HUES6 (cell line): Measurements from ENCODE around the gene BICD1.
"Not testable (repeated sequence)": the region's sequence is repeated elsewhere in the genome, so short reads cannot be mapped to it uniquely, and the experiment has no call there.

Experiments used
- H3K27ac ChIP-seq: 2 replicates; pipeline ENCODE4 v1.7.0; 2013; ENCODE audit warnings: low read depth, mild to moderate bottlenecking, low read length, inconsistent platforms
- H3K27me3 ChIP-seq: 2 replicates; pipeline ENCODE4 v1.6.1; 2013; ENCODE audit warnings: low read length; ENCODE audit not compliant: control insufficient read depth, insufficient read depth
- H3K36me3 ChIP-seq: 2 replicates; pipeline ENCODE4 v1.6.1; 2013; ENCODE audit warnings: low read length; ENCODE audit not compliant: control insufficient read depth, insufficient read depth
- H3K4me1 ChIP-seq: 2 replicates; pipeline ENCODE4 v1.6.1; 2013; ENCODE audit warnings: low read length; ENCODE audit not compliant: control insufficient read depth, insufficient read depth
- H3K4me3 ChIP-seq: 2 replicates; pipeline ENCODE4 v1.5.1; 2013; ENCODE audit warnings: low read depth, low read length
- H3K9ac ChIP-seq: one replicate; pipeline ENCODE4 v1.6.1; 2013; ENCODE audit warnings: mild to moderate bottlenecking, low read length
- H3K9me3 ChIP-seq: 2 replicates; pipeline ENCODE4 v1.6.1; 2013; ENCODE audit warnings: low read depth, low read length; ENCODE audit not compliant: control insufficient read depth, insufficient read depth

The BICD1 gene

DNA sequence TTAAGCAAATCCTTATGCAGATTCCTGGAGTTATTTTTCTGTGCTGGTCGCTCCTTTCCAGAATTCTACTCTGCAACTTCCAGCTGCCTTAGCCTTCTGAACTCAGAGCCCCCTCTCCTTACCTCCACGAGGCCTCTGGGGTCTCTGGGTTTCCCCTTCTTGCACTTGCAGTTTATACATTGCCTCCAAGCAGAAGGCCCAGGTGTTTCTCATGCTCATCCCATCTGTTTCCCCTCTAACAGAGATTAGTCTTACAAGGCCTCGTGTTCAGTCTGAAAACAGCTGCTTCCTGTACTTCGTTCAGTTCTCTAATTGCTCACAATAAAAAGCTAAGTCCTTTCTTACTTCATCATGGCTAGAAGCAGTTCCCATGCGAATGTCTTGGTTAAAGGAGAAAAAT is 158.3 kb downstream of the BICD1 start:
- H3K36me3 ChIP-seq = no peaks in the 10 kb centered on the region
- no peaks in the 10 kb centered on the region for H3K4me1 ChIP-seq
- H3K9ac ChIP-seq = no peak overlapping the region
- H3K27me3 ChIP-seq = no peaks in the 10 kb centered on the region
- no peak overlapping the region for H3K4me3 ChIP-seq
- no peak overlapping the region for H3K27ac ChIP-seq
- H3K9me3 ChIP-seq = no peaks in the 10 kb centered on the region

DNA sequence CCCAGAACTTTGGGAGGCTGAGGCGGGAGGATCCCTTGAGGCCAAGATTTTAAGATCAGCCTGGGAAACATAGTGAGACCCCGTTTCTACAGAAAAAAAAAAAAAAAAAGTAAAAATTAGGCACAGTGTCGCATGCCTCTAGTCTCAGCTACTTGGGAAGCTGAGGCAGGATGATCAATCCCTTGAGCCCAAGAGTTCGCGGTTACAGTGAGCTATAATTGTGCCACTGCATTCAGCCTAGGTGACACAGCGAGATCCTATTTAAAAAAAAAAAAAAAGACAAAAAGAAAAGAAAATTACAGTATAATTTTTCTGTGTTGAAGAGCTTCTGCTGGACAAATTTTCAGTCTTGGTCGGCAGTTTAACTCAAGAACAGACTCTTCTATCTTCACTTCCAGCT is 158.8 kb downstream of the BICD1 start:
- no peak overlapping the region for H3K4me3 ChIP-seq
- H3K9me3 ChIP-seq = no peaks in the 10 kb centered on the region
- peaks cover under 1% of the 10 kb centered on the region; the same call in 1 of the 2 replicates for H3K4me1 ChIP-seq
- H3K36me3 ChIP-seq = no peaks in the 10 kb centered on the region
- no peak overlapping the region for H3K9ac ChIP-seq
- H3K27me3 ChIP-seq = no peaks in the 10 kb centered on the region
- no peak overlapping the region for H3K27ac ChIP-seq

DNA sequence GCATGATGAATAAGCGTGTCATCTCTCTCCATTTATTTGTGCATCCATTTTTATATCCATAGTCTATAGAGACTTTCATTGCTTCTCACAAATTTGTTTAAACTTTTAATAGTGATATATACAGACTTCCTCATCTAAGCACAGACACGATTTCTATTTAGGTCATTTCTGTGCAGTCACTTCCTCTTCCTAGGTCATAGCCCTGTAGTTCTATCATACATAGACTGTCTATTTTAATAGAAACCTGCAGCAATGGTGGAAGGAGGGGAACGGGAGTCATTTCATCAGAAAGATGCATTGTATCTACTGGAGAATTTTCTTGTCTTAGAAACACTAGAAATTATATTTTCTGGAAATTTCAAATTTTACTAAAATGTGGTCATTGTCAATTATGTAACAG is 159.3 kb downstream of the BICD1 start:
- Histone ChIP-seq H3K4me1 (peaks cover 6% of the 10 kb centered on the region), H3K4me3 (no peak overlapping the region), H3K27me3 (no peaks in the 10 kb centered on the region), H3K9ac (no peak overlapping the region), H3K9me3 (no peaks in the 10 kb centered on the region), H3K36me3 (no peaks in the 10 kb centered on the region), H3K27ac (no peak overlapping the region)

DNA sequence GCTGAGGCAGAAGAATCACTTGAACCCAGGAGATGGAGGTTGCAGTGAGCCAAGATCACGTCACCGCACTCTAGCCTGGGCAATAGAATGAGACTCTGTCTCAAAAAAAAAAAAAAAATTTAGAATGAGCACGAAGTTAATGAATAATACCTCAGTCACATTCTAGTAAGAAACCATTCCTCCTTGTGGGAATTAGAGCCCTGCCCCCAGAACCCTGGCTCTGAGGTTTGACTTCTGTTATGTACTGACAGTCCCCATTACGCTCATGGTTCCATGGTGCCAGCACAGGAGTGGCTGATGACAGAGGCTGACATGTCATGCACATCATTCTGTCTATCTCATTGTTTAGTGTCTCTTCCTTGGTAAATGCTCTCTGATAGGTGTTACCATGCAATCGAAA is 160.1 kb downstream of the BICD1 start:
- H3K27me3 ChIP-seq = no peaks in the 10 kb centered on the region
- H3K9me3 ChIP-seq = no peaks in the 10 kb centered on the region
- H3K36me3 ChIP-seq = no peaks in the 10 kb centered on the region
- no peak overlapping the region for H3K27ac ChIP-seq
- H3K4me1 ChIP-seq = peaks cover 14% of the 10 kb centered on the region
- no peak overlapping the region for H3K9ac ChIP-seq
- H3K4me3 ChIP-seq = no peak overlapping the region

GRCh38 chr12:32270818-32271710 is 164.4 kb downstream of the BICD1 start:
- peaks cover 22% of the 10 kb centered on the region for H3K4me1 ChIP-seq
- no peak overlapping the region for H3K4me3 ChIP-seq
- no peaks in the 10 kb centered on the region for H3K9me3 ChIP-seq
- peak overlapping the region; percentile 60 for H3K9ac ChIP-seq
- no peaks in the 10 kb centered on the region for H3K27me3 ChIP-seq
- no peaks in the 10 kb centered on the region for H3K36me3 ChIP-seq
- H3K27ac ChIP-seq = peak overlapping the region; percentile 49; the same call in 1 of the 2 replicates

DNA sequence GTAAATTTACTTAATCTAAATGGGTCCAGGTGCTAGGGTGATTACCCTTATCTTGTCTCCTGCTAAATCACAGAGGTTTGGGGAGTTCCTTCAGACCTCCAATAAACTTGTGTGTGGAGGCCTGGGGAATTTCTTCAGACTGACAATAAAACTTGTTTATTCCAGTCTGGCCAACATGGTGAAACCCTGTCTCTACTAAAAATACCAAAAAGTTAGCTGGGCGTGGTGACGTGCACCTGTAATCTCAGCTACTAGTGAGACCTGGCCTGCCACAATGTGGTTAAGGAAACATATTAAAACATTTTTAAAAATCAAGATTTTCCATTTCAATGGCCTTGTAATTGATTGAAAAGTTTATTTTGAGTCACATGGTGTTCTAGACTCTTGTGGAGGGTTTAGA is 165.8 kb downstream of the BICD1 start:
- Histone ChIP-seq H3K9ac (no peak overlapping the region), H3K27ac (no peak overlapping the region), H3K36me3 (no peaks in the 10 kb centered on the region), H3K9me3 (no peaks in the 10 kb centered on the region), H3K4me3 (no peak overlapping the region), H3K27me3 (no peaks in the 10 kb centered on the region), H3K4me1 (peaks cover 22% of the 10 kb centered on the region)

GRCh38 chr12:32273063-32273522 is 166.4 kb downstream of the BICD1 start:
- no peak overlapping the region; the same call in 1 of the 2 replicates for H3K27ac ChIP-seq
- no peaks in the 10 kb centered on the region for H3K27me3 ChIP-seq
- H3K9me3 ChIP-seq = no peaks in the 10 kb centered on the region
- no peak overlapping the region for H3K4me3 ChIP-seq
- H3K36me3 ChIP-seq = no peaks in the 10 kb centered on the region
- H3K4me1 ChIP-seq = peaks cover 22% of the 10 kb centered on the region
- peak overlapping the region; percentile 18 for H3K9ac ChIP-seq

- H3K4me3 ChIP-seq = no peak overlapping the region
- H3K9ac ChIP-seq = peak overlapping the region; percentile 18
- H3K27me3 ChIP-seq = no peaks in the 10 kb centered on the region
- no peak overlapping the region for H3K27ac ChIP-seq
- no peaks in the 10 kb centered on the region for H3K36me3 ChIP-seq
- H3K4me1 ChIP-seq = peaks cover 22% of the 10 kb centered on the region
- no peaks in the 10 kb centered on the region for H3K9me3 ChIP-seq
Measured at GRCh38 chr12:32273712-32274111, 167.1 kb downstream of the BICD1 start.

- Histone ChIP-seq H3K27me3 (no peaks in the 10 kb centered on the region), H3K36me3 (no peaks in the 10 kb centered on the region), H3K4me1 (peaks cover 22% of the 10 kb centered on the region), H3K4me3 (no peak overlapping the region), H3K27ac (no peak overlapping the region), H3K9me3 (no peaks in the 10 kb centered on the region), H3K9ac (no peak overlapping the region)
Measured at GRCh38 chr12:32274665-32275064, 168.0 kb downstream of the BICD1 start.

DNA sequence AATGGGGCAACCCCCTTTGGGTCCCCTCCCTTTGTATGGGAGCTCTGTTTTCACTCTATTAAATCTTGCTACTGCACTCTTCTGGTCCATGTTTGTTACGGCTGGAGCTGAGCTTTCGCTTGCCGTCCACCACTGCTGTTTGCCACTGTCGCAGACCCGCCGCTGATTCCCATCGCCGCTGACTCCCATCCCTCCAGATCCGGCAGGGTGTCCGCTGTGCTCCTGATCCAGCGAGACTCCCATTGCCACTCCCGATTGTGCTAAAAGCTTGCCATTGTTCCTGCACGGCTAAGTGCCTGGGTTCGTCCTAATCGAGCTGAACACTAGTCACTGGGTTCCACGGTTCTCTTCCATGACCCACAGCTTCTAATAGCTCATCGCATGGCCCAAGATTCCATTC is 168.9 kb downstream of the BICD1 start:
- not testable (repeated sequence) for H3K4me3 ChIP-seq, H3K27ac ChIP-seq, H3K9me3 ChIP-seq, H3K27me3 ChIP-seq, H3K9ac ChIP-seq, H3K36me3 ChIP-seq
- peaks cover 21% of the 10 kb centered on the region for H3K4me1 ChIP-seq

- H3K36me3 ChIP-seq = no peaks in the 10 kb centered on the region
- H3K27ac ChIP-seq = no peak overlapping the region
- no peak overlapping the region for H3K9ac ChIP-seq
- no peak overlapping the region for H3K4me3 ChIP-seq
- no peaks in the 10 kb centered on the region for H3K27me3 ChIP-seq
- no peaks in the 10 kb centered on the region for H3K9me3 ChIP-seq
- peaks cover 8% of the 10 kb centered on the region for H3K4me1 ChIP-seq
Measured at GRCh38 chr12:32277774-32278173, 171.1 kb downstream of the BICD1 start.
